Colonic mucosa (tissue), 4 donors: ENCODE data around the gene MAP3K14. TPM values are rescaled to one million over a fixed set of nuclear protein-coding genes. Genes with fewer than 3 reads are reported as not detected.

Experiments
- DNase-seq: peaks from one replicate; pipeline ENCODE4 v3.0.0-alpha.2; 2020
- H3K27ac ChIP-seq: fragments of 200-600 bp; one replicate; pipeline ENCODE4 v1.8.0; 2021
- H3K27me3 ChIP-seq: fragments of 200-600 bp; one replicate; pipeline ENCODE4 v1.8.0; 2021
- H3K36me3 ChIP-seq: fragments of 200-600 bp; one replicate; pipeline ENCODE4 v1.8.0; 2021
- H3K4me1 ChIP-seq: fragments of 200-600 bp; one replicate; pipeline ENCODE4 v1.8.0; 2021; ENCODE audit warnings: mild to moderate bottlenecking
- H3K4me3 ChIP-seq: fragments of 200-600 bp; one replicate; pipeline ENCODE4 v1.8.0; 2021
- H3K9ac ChIP-seq, 2 donors: one replicate each; pipeline ENCODE4 v1.7.0; 2013; ENCODE audit warnings: control low read depth in 2 of 2, low read depth in 2 of 2, low read length in 2 of 2
- H3K9me3 ChIP-seq: fragments of 200-600 bp; one replicate; pipeline ENCODE4 v1.8.0; 2021
- CTCF ChIP-seq: fragments of 200-600 bp; IDR thresholded peaks from one replicate; pipeline ENCODE4 v1.8.0; 2022; ENCODE audit warnings: antibody characterized with exemption, mild to moderate bottlenecking
- intact Hi-C: fragments of 100-400 bp; cut with DNase I; formaldehyde crosslinking; loops from one replicate; pipeline ENCODE4 v1.14.1; 2022
- total RNA-seq, 2 donors: library from RNA; stranded (reverse); fragmentation: NEBNext Ultra II Directional in 1 of 2; extraction: Animal tissue kit (Norgen Biotek cat#: 25700) in 1 of 2; gene quantifications; one replicate each; pipeline ENCODE4 v1.2.1, GENCODE V29; 2021
- donor health status: healthy.
- donor health status: DM: no; HTN: no; CAD: no.
- donor health status: DM: no; HTN: no; CAD: no.

The MAP3K14 gene
- total RNA-seq, 2 donors from 2014 or later: 11.1 to 15.0 TPM

GRCh38 chr17:45313996-45314740 lies 2.7 kb downstream of the MAP3K14 start:
- H3K27me3 ChIP-seq: no peaks in the 10 kb centered on the region
- H3K9ac ChIP-seq: peak overlapping the region; percentile 54 to 96
- intact Hi-C loops: no loop called here
- H3K4me3 ChIP-seq: peak overlapping the region; percentile 79
- H3K27ac ChIP-seq: peak overlapping the region; percentile 98
- no peaks in the 10 kb centered on the region for H3K9me3 ChIP-seq
- H3K36me3 ChIP-seq: no peaks in the 10 kb centered on the region
- no peak for DNase-seq
- no peak for TF ChIP-seq CTCF
- peaks cover 55% of the 10 kb centered on the region for H3K4me1 ChIP-seq

DNA sequence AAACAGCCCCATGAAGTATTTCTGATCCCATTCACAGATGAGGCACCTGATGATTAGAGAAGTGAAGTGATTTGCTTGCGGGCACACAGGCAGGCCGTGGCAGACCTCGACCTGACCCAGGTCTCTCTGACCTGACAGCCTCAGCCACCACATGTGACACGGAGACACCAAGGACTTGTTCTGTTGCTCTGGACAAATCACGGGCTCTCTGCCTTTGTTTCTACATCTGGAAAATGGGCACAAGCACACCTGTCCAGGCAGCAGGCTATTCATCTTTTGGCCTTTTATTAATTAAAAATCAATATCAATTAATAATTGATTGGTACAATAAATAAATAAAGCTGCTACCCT lies 3.4 kb downstream of the MAP3K14 start:
- Histone ChIP-seq H3K27ac (peak overlapping the region; percentile 98), H3K4me3 (no peak overlapping the region), H3K4me1 (peaks cover 55% of the 10 kb centered on the region), H3K9ac (peak overlapping the region in 1 of 2 donors; percentile 96), H3K9me3 (no peaks in the 10 kb centered on the region), H3K36me3 (no peaks in the 10 kb centered on the region), H3K27me3 (no peaks in the 10 kb centered on the region)
- intact Hi-C loops: no loop called here
- no peak for DNase-seq
- no peak for TF ChIP-seq CTCF

- no peak for TF ChIP-seq CTCF
- Histone ChIP-seq H3K9me3 (no peaks in the 10 kb centered on the region), H3K36me3 (no peaks in the 10 kb centered on the region), H3K4me1 (peaks cover 54% of the 10 kb centered on the region), H3K27me3 (no peaks in the 10 kb centered on the region), H3K9ac (peak overlapping the region; percentile 66 to 96), H3K27ac (peak overlapping the region; percentile 98), H3K4me3 (no peak overlapping the region)
- DNase-seq: no peak
- intact Hi-C loops: no loop called here
Observed at GRCh38 chr17:45312477-45313420, 4.1 kb downstream of the MAP3K14 start.

DNA sequence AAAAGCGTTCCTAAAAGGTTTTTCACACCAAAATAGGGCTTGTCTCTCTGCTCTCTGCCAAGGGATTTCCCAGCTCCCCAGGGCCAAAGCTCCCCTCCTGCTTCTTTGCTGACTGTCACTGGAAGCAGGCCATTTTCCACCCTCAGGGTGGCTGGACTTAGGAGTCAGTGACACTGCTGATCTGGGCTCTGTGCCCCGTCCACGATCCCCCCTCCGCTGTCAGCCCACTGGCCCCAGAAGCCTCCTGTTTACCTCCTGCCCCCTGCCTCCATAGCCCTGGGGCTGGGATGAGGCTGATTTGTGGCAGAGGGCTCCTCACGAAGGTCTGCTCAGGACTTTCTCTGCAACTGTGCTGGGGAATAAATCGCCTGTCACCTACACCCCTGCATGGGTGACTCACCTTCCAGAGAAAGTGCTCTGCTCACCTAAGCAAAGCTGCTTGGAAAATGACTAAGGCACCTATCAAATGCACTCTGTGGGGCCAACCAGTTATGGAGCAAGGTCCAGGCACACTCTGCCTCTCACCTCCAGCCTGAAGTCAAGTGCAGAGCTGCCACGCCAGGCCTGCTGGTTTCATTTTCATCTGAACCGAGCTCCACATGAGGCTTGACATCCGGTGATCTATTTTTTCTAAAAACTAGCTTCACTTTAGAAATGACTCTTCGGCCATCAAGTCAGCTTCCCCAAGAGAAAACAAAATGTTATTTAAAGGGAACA lies 4.9 kb downstream of the MAP3K14 start:
- Histone ChIP-seq H3K36me3 (no peaks in the 10 kb centered on the region), H3K4me1 (peaks cover 59% of the 10 kb centered on the region), H3K27me3 (no peaks in the 10 kb centered on the region), H3K9me3 (no peaks in the 10 kb centered on the region), H3K27ac (peak overlapping the region; percentile 98), H3K4me3 (no peak overlapping the region), H3K9ac (peak overlapping the region; percentile 78 to 96)
- intact Hi-C loops: no loop called here
- TF ChIP-seq CTCF: no peak
- DNase-seq: peak; percentile 84

- H3K36me3 ChIP-seq: no peaks in the 10 kb centered on the region
- peak overlapping the region; percentile 98 for H3K27ac ChIP-seq
- intact Hi-C loops: no loop called here
- TF ChIP-seq CTCF: no peak
- no peaks in the 10 kb centered on the region for H3K9me3 ChIP-seq
- no peaks in the 10 kb centered on the region for H3K27me3 ChIP-seq
- H3K4me3 ChIP-seq: no peak overlapping the region
- no peak for DNase-seq
- H3K4me1 ChIP-seq: peaks cover 62% of the 10 kb centered on the region
- H3K9ac ChIP-seq: peak overlapping the region; percentile 78 to 96
Observed at GRCh38 chr17:45311401-45311759, 5.4 kb downstream of the MAP3K14 start.
